Epithelial cell of esophagus (primary cell): ENCODE measurements around the gene SAG.

ENCODE experiments used
- DNase-seq: peaks from one replicate; pipeline ENCODE4 v3.0.0; 2010; ENCODE audit warnings: low read depth
- H3K4me3 ChIP-seq: 2 replicates; pipeline ENCODE4 v1.5.1; 2011; ENCODE audit warnings: mild to moderate bottlenecking, low read length, control low read depth
- CTCF ChIP-seq: IDR thresholded peaks from 2 replicates; pipeline ENCODE4 v1.5.1; 2011; ENCODE audit warnings: low read depth, mild to moderate bottlenecking, low read length, control low read depth, inconsistent platforms; ENCODE audit not compliant: insufficient read depth; ENCODE audit errors: missing control alignments

The SAG gene

GRCh38 chr2:233387225-233387624 lies 79.6 kb downstream of the SAG start:
- no peak overlapping the region for H3K4me3 ChIP-seq
- no peak for DNase-seq
- no peak for TF ChIP-seq CTCF

GRCh38 chr2:233387667-233388528 lies 80.3 kb downstream of the SAG start:
- no peak for TF ChIP-seq CTCF
- H3K4me3 ChIP-seq = no peak overlapping the region

GRCh38 chr2:233389601-233390125 lies 82.0 kb downstream of the SAG start:
- no peak overlapping the region for H3K4me3 ChIP-seq
- no peak for DNase-seq
- TF ChIP-seq CTCF = no peak

More at GRCh38 chr2:233387667-233388528, 80.3 kb downstream of the SAG start:
- no peak for DNase-seq

GRCh38 chr2:233395687-233396086 lies 88.1 kb downstream of the SAG start:
- no peak for TF ChIP-seq CTCF
- no peak for DNase-seq
- H3K4me3 ChIP-seq = no peak overlapping the region
